MM.1S (cell line): ENCODE data around the gene GPC5.

ENCODE experiments used
- DNase-seq: peaks from one replicate; pipeline ENCODE4 v3.0.0-alpha.2; 2015
- H2AFZ ChIP-seq: fragments of 300-600 bp; sonication (generic); 2 replicates; pipeline ENCODE4 v1.6.0; 2016; ENCODE audit warnings: antibody characterized with exemption, low read length
- H3F3A ChIP-seq: fragments of 300-600 bp; sonication (generic); 2 replicates; pipeline ENCODE4 v1.6.1; 2016; ENCODE audit warnings: mild to moderate bottlenecking, antibody characterized with exemption, low read length, moderate library complexity, mixed read lengths; ENCODE audit not compliant: insufficient read depth
- H3K27ac ChIP-seq: fragments of 300-600 bp; sonication (generic); 2 replicates; pipeline ENCODE4 v1.5.1; 2016; ENCODE audit warnings: mild to moderate bottlenecking, low read length
- H3K27me3 ChIP-seq: fragments of 300-600 bp; sonication (generic); replicated peaks from 2 replicates; pipeline ENCODE4 v1.6.0; 2016; ENCODE audit warnings: low read length; ENCODE audit not compliant: insufficient read depth
- H3K36me3 ChIP-seq: fragments of 300-600 bp; sonication (generic); replicated peaks from 2 replicates; pipeline ENCODE4 v1.6.1; 2016; ENCODE audit warnings: mild to moderate bottlenecking, low read length, mixed read lengths; ENCODE audit not compliant: insufficient read depth
- H3K4me1 ChIP-seq: fragments of 300-600 bp; sonication (generic); 2 replicates; pipeline ENCODE4 v1.6.1; 2016; ENCODE audit warnings: low read length, mixed read lengths
- H3K4me2 ChIP-seq: fragments of 300-600 bp; sonication (generic); 2 replicates; pipeline ENCODE4 v1.6.0; 2016; ENCODE audit warnings: low read depth, low read length
- H3K4me3 ChIP-seq: fragments of 300-600 bp; sonication (generic); 2 replicates; pipeline ENCODE4 v1.5.1; 2016; ENCODE audit warnings: low read length, mixed read lengths
- H3K79me2 ChIP-seq: fragments of 300-600 bp; sonication (generic); 2 replicates; pipeline ENCODE4 v1.6.1; 2016; ENCODE audit warnings: mixed run types, low read length, mixed read lengths
- H3K9ac ChIP-seq: fragments of 300-600 bp; sonication (generic); 2 replicates; pipeline ENCODE4 v1.6.1; 2016; ENCODE audit warnings: low read length, mixed read lengths
- H3K9me2 ChIP-seq: fragments of 300-600 bp; sonication (generic); replicated peaks from 2 replicates; pipeline ENCODE4 v1.6.1; 2016; ENCODE audit warnings: mild to moderate bottlenecking, low read length, mixed read lengths; ENCODE audit not compliant: insufficient read depth
- H3K9me3 ChIP-seq: fragments of 300-600 bp; sonication (generic); replicated peaks from 2 replicates; pipeline ENCODE4 v1.6.1; 2016; ENCODE audit warnings: mild to moderate bottlenecking, low read length, mixed read lengths; ENCODE audit not compliant: insufficient read depth
- H4K20me1 ChIP-seq: fragments of 300-600 bp; sonication (generic); 2 replicates; pipeline ENCODE4 v1.6.1; 2016; ENCODE audit warnings: mild to moderate bottlenecking, low read length, moderate library complexity, mixed read lengths; ENCODE audit not compliant: insufficient read depth
- CTCF ChIP-seq: fragments of 300-600 bp; sonication (generic); IDR thresholded peaks from 2 replicates; pipeline ENCODE4 v1.5.1; 2016; ENCODE audit warnings: antibody characterized with exemption, low read length, mixed read lengths
- EZH2 ChIP-seq: fragments of 300-600 bp; sonication (generic); optimal IDR thresholded peaks from 2 replicates; pipeline ENCODE3; 2017; ENCODE audit warnings: low read depth, mild to moderate bottlenecking, antibody characterized with exemption, low read length, mixed read lengths
- EZH2phosphoT487 ChIP-seq: fragments of 300-600 bp; sonication (generic); IDR thresholded peaks from 2 replicates; pipeline ENCODE4 v1.6.1; 2018; ENCODE audit warnings: antibody characterized with exemption, low read length

The GPC5 gene

GRCh38 chr13:91722267-91722884, 324.0 kb downstream of the GPC5 start:
- Histone ChIP-seq H4K20me1 (no peaks in the 10 kb centered on the region), H3K9me3 (no peaks in the 10 kb centered on the region), H3K4me1 (no peaks in the 10 kb centered on the region), H3K9ac (no peak overlapping the region), H3K27me3 (no peaks in the 10 kb centered on the region), H3K4me3 (no peak overlapping the region), H3F3A (no peaks in the 10 kb centered on the region), H2AFZ (no peak overlapping the region), H3K9me2 (no peaks in the 10 kb centered on the region), H3K36me3 (no peaks in the 10 kb centered on the region), H3K4me2 (no peak overlapping the region), H3K79me2 (no peaks in the 10 kb centered on the region), H3K27ac (no peak overlapping the region)
- TF ChIP-seq EZH2 (no peak), EZH2phosphoT487 (no peak), CTCF (peak; percentile 42)
- DNase-seq, result peak; percentile 19

- H3K27ac ChIP-seq, result no peak overlapping the region
- H3K9me2 ChIP-seq, result no peaks in the 10 kb centered on the region
- no peak for TF ChIP-seq CTCF
- no peak for TF ChIP-seq EZH2phosphoT487
- TF ChIP-seq EZH2, result no peak
- no peak overlapping the region for H3K4me3 ChIP-seq
- no peak overlapping the region for H2AFZ ChIP-seq
- no peaks in the 10 kb centered on the region for H3K4me1 ChIP-seq
- no peak overlapping the region for H3K9ac ChIP-seq
- H3K79me2 ChIP-seq, result no peaks in the 10 kb centered on the region
- no peak for DNase-seq
- no peaks in the 10 kb centered on the region for H3F3A ChIP-seq
- H3K9me3 ChIP-seq, result no peaks in the 10 kb centered on the region
- no peaks in the 10 kb centered on the region for H3K27me3 ChIP-seq
- no peaks in the 10 kb centered on the region for H4K20me1 ChIP-seq
- H3K4me2 ChIP-seq, result no peak overlapping the region
- H3K36me3 ChIP-seq, result no peaks in the 10 kb centered on the region
Observed at GRCh38 chr13:91724591-91724990, 326.2 kb downstream of the GPC5 start.

- no peaks in the 10 kb centered on the region for H3K9me3 ChIP-seq
- no peaks in the 10 kb centered on the region for H4K20me1 ChIP-seq
- H3K9ac ChIP-seq, result no peak overlapping the region
- H3K79me2 ChIP-seq, result no peaks in the 10 kb centered on the region
- no peaks in the 10 kb centered on the region for H3K36me3 ChIP-seq
- no peak overlapping the region for H3K4me2 ChIP-seq
- H3F3A ChIP-seq, result no peaks in the 10 kb centered on the region
- TF ChIP-seq EZH2phosphoT487, result no peak
- H3K27me3 ChIP-seq, result no peaks in the 10 kb centered on the region
- H3K27ac ChIP-seq, result no peak overlapping the region
- no peaks in the 10 kb centered on the region for H3K4me1 ChIP-seq
- no peak overlapping the region for H2AFZ ChIP-seq
- no peak for DNase-seq
- no peak overlapping the region for H3K4me3 ChIP-seq
- no peaks in the 10 kb centered on the region for H3K9me2 ChIP-seq
Observed at GRCh38 chr13:91725646-91726045, 327.2 kb downstream of the GPC5 start.

GRCh38 chr13:91726671-91727070, 328.2 kb downstream of the GPC5 start:
- TF ChIP-seq EZH2 (no peak), CTCF (no peak), EZH2phosphoT487 (no peak)
- H4K20me1 ChIP-seq, result no peaks in the 10 kb centered on the region

More at GRCh38 chr13:91726671-91727070, 328.2 kb downstream of the GPC5 start:
- Histone ChIP-seq H3K4me1 (no peaks in the 10 kb centered on the region), H3K27me3 (no peaks in the 10 kb centered on the region), H3K9me3 (no peaks in the 10 kb centered on the region), H3K4me3 (no peak overlapping the region), H2AFZ (no peak overlapping the region), H3K4me2 (no peak overlapping the region), H3K36me3 (no peaks in the 10 kb centered on the region), H3F3A (no peaks in the 10 kb centered on the region), H3K9me2 (no peaks in the 10 kb centered on the region), H3K27ac (no peak overlapping the region), H3K9ac (no peak overlapping the region), H3K79me2 (no peaks in the 10 kb centered on the region)
- DNase-seq, result no peak
